ENCODE measurements around the gene ENTPD5.
"Not testable (repeated sequence)": the region's sequence is repeated elsewhere in the genome, so short reads cannot be mapped to it uniquely, and the experiment has no call there.

The ENTPD5 gene

GRCh38 chr14:73942180-73942579 is 76.9 kb downstream of the ENTPD5 start:
- DNase-seq: no peak

GRCh38 chr14:73937012-73937411 is 82.1 kb downstream of the ENTPD5 start:
- DNase-seq: no peak

GRCh38 chr14:73936548-73936947 is 82.5 kb downstream of the ENTPD5 start:
- no peak for DNase-seq

- DNase-seq: no peak
Measured at GRCh38 chr14:73935666-73936065, 83.4 kb downstream of the ENTPD5 start.

GRCh38 chr14:73924337-73924736 is 94.8 kb downstream of the ENTPD5 start:
- no peak for DNase-seq

- not testable (repeated sequence) for DNase-seq
Measured at GRCh38 chr14:73919457-73919856, 99.6 kb downstream of the ENTPD5 start.

GRCh38 chr14:73916324-73916723 is 102.8 kb downstream of the ENTPD5 start:
- DNase-seq: no peak

- no peak for DNase-seq
Measured at GRCh38 chr14:73913256-73913655, 105.8 kb downstream of the ENTPD5 start.

- no peak for DNase-seq
Measured at GRCh38 chr14:73909681-73910080, 109.4 kb downstream of the ENTPD5 start.
